Endothelial cell of umbilical vein (primary cell): Measurements from ENCODE around the gene C1QC. TPM values are rescaled to one million over a fixed set of nuclear protein-coding genes. Genes with fewer than 3 reads are reported as not detected.

Source experiments
- BruUV-seq: library from RNA; stranded (reverse); fragments of 400-500 nt; replicated peaks from 2 replicates; lab custom pipeline; 2021; lab: Mats Ljungman, UMichigan
- CTCF ChIA-PET: fragments of 300-600, 350-600 bp; sonication (Branson Sonifier 250); formaldehyde crosslinking; loops from one replicate; lab custom pipeline; 2021; ENCODE audit warnings: antibody characterized with exemption, inconsistent platforms; lab: Charles Lee
- POLR2A ChIA-PET: fragments of 300-600, 350-600 bp; sonication (Branson Sonifier 250); formaldehyde crosslinking; loops from one replicate; lab custom pipeline; 2021; ENCODE audit warnings: antibody characterized with exemption, inconsistent platforms; lab: Charles Lee
- DNase-seq: peaks from one replicate; pipeline ENCODE4 v3.0.0-alpha.2; 2011; ENCODE audit warnings: low read depth, low spot score
- FAIRE-seq: peaks from 2 replicates; lab custom pipeline; 2011; peaks lifted over from hg19 to GRCh38; lab: Jason Lieb, UNC
- H2AFZ ChIP-seq: 2 replicates; pipeline ENCODE4 v1.6.0; 2012; ENCODE audit warnings: low read depth, low read length, control low read depth, inconsistent platforms
- H3K27ac ChIP-seq: 2 replicates; pipeline ENCODE4 v1.5.1; 2011; ENCODE audit warnings: low read depth, mild to moderate bottlenecking, control low read depth, low read length, moderate library complexity; ENCODE audit not compliant: insufficient read depth
- H3K27me3 ChIP-seq, 2 experiments: 2 replicates each; pipeline versions ENCODE4 v1.6.0 to v1.6.1; 2011; ENCODE audit warnings: low read length in 2 of 2, mixed read lengths in 1 of 2; ENCODE audit not compliant: control insufficient read depth in 2 of 2, insufficient read depth in 2 of 2
- H3K36me3 ChIP-seq, 2 experiments: 2 replicates in 1 of 2; 3 replicates in 1 of 2; pipeline ENCODE4 v1.5.1; 2011; ENCODE audit warnings: low read length in 2 of 2, mild to moderate bottlenecking in 1 of 2, moderate library complexity in 1 of 2; ENCODE audit not compliant: control insufficient read depth in 2 of 2, insufficient read depth in 2 of 2; ENCODE audit errors: extremely low read depth in 1 of 2
- H3K4me1 ChIP-seq: 3 replicates; pipeline ENCODE4 v1.5.1; 2011; ENCODE audit warnings: mild to moderate bottlenecking, low read length; ENCODE audit not compliant: control insufficient read depth, insufficient read depth; ENCODE audit errors: extremely low read depth
- H3K4me2 ChIP-seq: 2 replicates; pipeline ENCODE4 v1.6.1; 2011; ENCODE audit warnings: low read length, control low read depth, mixed read lengths; ENCODE audit not compliant: insufficient read depth
- H3K4me3 ChIP-seq, 3 experiments: fragments of 200-600 bp in 1 of 3; sonication (generic), shearing (Covaris generic) in 1 of 3; replicated peaks in 1 of 3; 2 replicates each; pipeline ENCODE4 v1.5.1; 2011 to 2016; ENCODE audit warnings: control low read depth in 3 of 3, low read length in 3 of 3, mild to moderate bottlenecking in 2 of 3, inconsistent platforms in 1 of 3, low read depth in 1 of 3, moderate library complexity in 1 of 3; ENCODE audit not compliant: insufficient read depth in 1 of 3
- H3K79me2 ChIP-seq: 2 replicates; pipeline ENCODE4 v1.6.0; 2012; ENCODE audit warnings: low read length, inconsistent platforms; ENCODE audit not compliant: control insufficient read depth, insufficient read depth
- H3K9ac ChIP-seq: replicated peaks from 2 replicates; pipeline ENCODE3; 2011; ENCODE audit warnings: low read length, control low read depth; ENCODE audit not compliant: insufficient read depth; ENCODE audit errors: extremely low read depth
- H3K9me1 ChIP-seq: replicated peaks from 3 replicates; pipeline ENCODE4 v1.6.0; 2011; ENCODE audit warnings: mild to moderate bottlenecking, low read length; ENCODE audit not compliant: control insufficient read depth, insufficient read depth; ENCODE audit errors: extremely low read depth
- H3K9me3 ChIP-seq: replicated peaks from 2 replicates; pipeline ENCODE4 v1.5.1; 2012; ENCODE audit warnings: low read length, inconsistent platforms; ENCODE audit not compliant: control insufficient read depth, insufficient read depth
- H4K20me1 ChIP-seq: replicated peaks from 2 replicates; pipeline ENCODE3; 2011; ENCODE audit warnings: mild to moderate bottlenecking, low read length; ENCODE audit not compliant: control insufficient read depth, insufficient read depth; ENCODE audit errors: extremely low read depth
- EZH2 ChIP-seq: IDR thresholded peaks from 2 replicates; pipeline ENCODE4 v1.6.1; 2012; ENCODE audit warnings: borderline replicate concordance, low read depth, mild to moderate bottlenecking, moderate library complexity, low read length, inconsistent platforms; ENCODE audit not compliant: severe bottlenecking
- FOS ChIP-seq: IDR thresholded peaks from 2 replicates; pipeline ENCODE4 v1.6.1; 2011; ENCODE audit warnings: mild to moderate bottlenecking, low read length, moderate library complexity, borderline replicate concordance; ENCODE audit not compliant: insufficient read depth
- GATA2 ChIP-seq: IDR thresholded peaks from 2 replicates; pipeline ENCODE4 v1.7.0; 2011; ENCODE audit warnings: low read depth, mild to moderate bottlenecking, moderate library complexity, mixed read lengths, low read length; ENCODE audit not compliant: insufficient read length, insufficient read depth
- JUN ChIP-seq: IDR thresholded peaks from 2 replicates; pipeline ENCODE4 v1.6.1; 2011; ENCODE audit warnings: borderline replicate concordance, low read depth; ENCODE audit not compliant: insufficient read length, insufficient read depth
- MYC ChIP-seq: IDR thresholded peaks from one replicate; pipeline ENCODE4 v1.6.1; 2011; ENCODE audit warnings: mild to moderate bottlenecking, low read depth, low read length
- POLR2A ChIP-seq: IDR thresholded peaks from 2 replicates; pipeline ENCODE4 v1.6.1; 2012; ENCODE audit warnings: low read depth, mild to moderate bottlenecking, control low read depth, low read length
- POLR2AphosphoS5 ChIP-seq: IDR thresholded peaks from 2 replicates; pipeline ENCODE4 v1.6.1; 2012; ENCODE audit warnings: low read depth, mild to moderate bottlenecking, control low read depth, low read length, moderate library complexity; ENCODE audit not compliant: insufficient read depth
- dilution Hi-C: fragments of 300-500 bp; cut with MboI; formaldehyde crosslinking; loops from one replicate; pipeline ENCODE4 v1.15.0; 2019; ENCODE audit warnings: low sequenced_read_pairs; ENCODE audit not compliant: extremely low pct_ligation_motif_present
- intact Hi-C: fragments of 100-400 bp; cut with micrococcal nuclease; formaldehyde crosslinking; loops from one replicate; pipeline ENCODE4 v1.10.0; 2022
- polyA plus RNA-seq, 4 experiments: library from polyadenylated mRNA; depleted of rRNA in 3 of 4; stranded (reverse) in 3 of 4; unstranded in 1 of 4; fragments of >200 nt; gene quantifications; 2 replicates each; pipeline versions ENCODE4 v1.2.1 to v1.2.3, GENCODE V29; 2011 to 2012; ENCODE audit warnings: missing spikeins in 1 of 4
- total RNA-seq: library from RNA; stranded (reverse); gene quantifications from 2 replicates; pipeline ENCODE4 v1.2.3, GENCODE V29; 2021
- TF ChIP-seq, protein P1 (sequence below): IDR thresholded peaks from 2 replicates; pipeline ENCODE4 v1.6.1; 2011; ENCODE audit not compliant: insufficient read depth, insufficient read length
- TF ChIP-seq, protein P2 (sequence below), 2 donors: IDR thresholded peaks; 1 replicate in 1 of 2; 2 replicates in 1 of 2; pipeline ENCODE4 v1.5.1; 2011; ENCODE audit warnings: low read length in 2 of 2, mild to moderate bottlenecking in 2 of 2, moderate library complexity in 2 of 2, control low read depth in 1 of 2, inconsistent platforms in 1 of 2, low read depth in 1 of 2; ENCODE audit not compliant: insufficient read depth in 1 of 2; ENCODE audit errors: extremely low read depth in 1 of 2

C1QC gene
- total and polyA plus RNA-seq, 2 donors (not counting 3 experiments of a cell fraction or from before 2014, with no cell fraction given), result not detected

DNA sequence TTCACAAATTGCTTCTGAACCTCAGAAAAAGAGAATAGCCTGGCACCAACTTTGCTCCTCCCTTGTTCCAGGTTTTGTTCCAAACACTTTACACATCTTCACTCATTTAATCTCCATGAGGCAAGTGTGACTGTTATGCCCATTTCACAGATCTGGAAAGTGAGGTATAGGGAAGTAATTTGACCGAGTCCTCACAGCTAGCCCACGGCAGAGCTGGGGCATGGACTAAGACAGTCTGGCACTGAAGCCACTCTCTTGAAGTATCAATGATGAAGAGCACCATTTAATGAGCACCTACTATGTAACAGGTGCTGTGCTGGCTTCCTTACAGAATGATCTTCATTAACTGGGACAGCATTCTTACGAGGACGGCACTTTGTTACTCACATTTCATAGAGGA lies 28.6 kb downstream of the C1QC start:
- Histone ChIP-seq H3K27me3 (peaks cover 15 to 17% of the 10 kb centered on the region in 2 experiments), H3K27ac (no peak overlapping the region), H3K9me3 (no peaks in the 10 kb centered on the region), H3K9ac (no peak overlapping the region), H3K9me1 (no peaks in the 10 kb centered on the region), H2AFZ (no peak overlapping the region), H3K4me1 (no peaks in the 10 kb centered on the region), H3K79me2 (no peaks in the 10 kb centered on the region), H3K4me3 (no peak overlapping the region), H3K36me3 (no peaks in the 10 kb centered on the region), H4K20me1 (no peaks in the 10 kb centered on the region), H3K4me2 (no peak overlapping the region)
- TF ChIP-seq, protein P1, sequence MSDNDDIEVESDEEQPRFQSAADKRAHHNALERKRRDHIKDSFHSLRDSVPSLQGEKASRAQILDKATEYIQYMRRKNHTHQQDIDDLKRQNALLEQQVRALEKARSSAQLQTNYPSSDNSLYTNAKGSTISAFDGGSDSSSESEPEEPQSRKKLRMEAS, result no peak
- TF ChIP-seq POLR2AphosphoS5, result no peak
- TF ChIP-seq EZH2, result no peak
- TF ChIP-seq, protein P2, sequence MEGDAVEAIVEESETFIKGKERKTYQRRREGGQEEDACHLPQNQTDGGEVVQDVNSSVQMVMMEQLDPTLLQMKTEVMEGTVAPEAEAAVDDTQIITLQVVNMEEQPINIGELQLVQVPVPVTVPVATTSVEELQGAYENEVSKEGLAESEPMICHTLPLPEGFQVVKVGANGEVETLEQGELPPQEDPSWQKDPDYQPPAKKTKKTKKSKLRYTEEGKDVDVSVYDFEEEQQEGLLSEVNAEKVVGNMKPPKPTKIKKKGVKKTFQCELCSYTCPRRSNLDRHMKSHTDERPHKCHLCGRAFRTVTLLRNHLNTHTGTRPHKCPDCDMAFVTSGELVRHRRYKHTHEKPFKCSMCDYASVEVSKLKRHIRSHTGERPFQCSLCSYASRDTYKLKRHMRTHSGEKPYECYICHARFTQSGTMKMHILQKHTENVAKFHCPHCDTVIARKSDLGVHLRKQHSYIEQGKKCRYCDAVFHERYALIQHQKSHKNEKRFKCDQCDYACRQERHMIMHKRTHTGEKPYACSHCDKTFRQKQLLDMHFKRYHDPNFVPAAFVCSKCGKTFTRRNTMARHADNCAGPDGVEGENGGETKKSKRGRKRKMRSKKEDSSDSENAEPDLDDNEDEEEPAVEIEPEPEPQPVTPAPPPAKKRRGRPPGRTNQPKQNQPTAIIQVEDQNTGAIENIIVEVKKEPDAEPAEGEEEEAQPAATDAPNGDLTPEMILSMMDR (IDR thresholded peaks at IDR 0.05; ENCODE audit: extremely low read depth in 1 of 2, insufficient read depth in 1 of 2, low read depth in 1 of 2, low read length in 2 of 2), result no peak
- TF ChIP-seq MYC, result no peak
- TF ChIP-seq POLR2A, result no peak
- TF ChIP-seq JUN, result no peak
- no peak for TF ChIP-seq FOS
- no peak for TF ChIP-seq GATA2
- ChIA-PET CTCF (interaction anchor here (1.0 to 5.8 kb wide), 6 partner anchors 19 to 261 kb away, joined by 3 to 87 read pairs (median 30); no protein-coding TSS in a partner anchor), POLR2A (no interaction called here)
- no peak for FAIRE-seq
- intact Hi-C loops (no loop called here), dilution Hi-C loops (loop anchor here (25.0 kb wide), 1 partner anchor 290 kb away; the partner anchor contains the start of gene LACTBL1)
- no peak for DNase-seq
- BruUV-seq, result no TSS peak
